GM23338 (cell line): Measurements from ENCODE around the gene ACTMAP. TPM values are rescaled to one million over a fixed set of nuclear protein-coding genes. Genes with fewer than 3 reads are reported as not detected.

Source experiments
- ATAC-seq: fragments of 200-7000 bp; cut with Tn5 transposase; 3 replicates; pipeline ENCODE4 v1.9.1; 2020
- DNase-seq: peaks from one replicate; pipeline ENCODE4 v3.0.0-alpha.2; 2015; ENCODE audit warnings: low spot score
- H2AFZ ChIP-seq: fragments of 200-600 bp; sonication (generic); 2 replicates; pipeline ENCODE4 v1.8.0; 2016; ENCODE audit warnings: antibody characterized with exemption, mild to moderate bottlenecking, moderate library complexity
- H3F3A ChIP-seq: fragments of 200-600 bp; sonication (generic); replicated peaks from 2 replicates; pipeline ENCODE4 v1.8.0; 2017; ENCODE audit warnings: antibody characterized with exemption, mixed run types, low read depth
- H3K27ac ChIP-seq: fragments of 200-600 bp; sonication (generic); 2 replicates; pipeline ENCODE4 v1.6.1; 2016; ENCODE audit warnings: low read depth
- H3K27me3 ChIP-seq: fragments of 200-600 bp; sonication (generic); 2 replicates; pipeline ENCODE4 v1.8.0; 2016; ENCODE audit warnings: mild to moderate bottlenecking, mixed run types, moderate library complexity; ENCODE audit not compliant: insufficient read depth
- H3K36me3 ChIP-seq: fragments of 200-600 bp; sonication (generic); 2 replicates; pipeline ENCODE4 v1.8.0; 2016; ENCODE audit warnings: mild to moderate bottlenecking; ENCODE audit not compliant: insufficient read depth
- H3K4me1 ChIP-seq: fragments of 200-600 bp; sonication (generic); 2 replicates; pipeline ENCODE4 v1.8.0; 2016; ENCODE audit warnings: mild to moderate bottlenecking, moderate library complexity; ENCODE audit not compliant: insufficient read depth
- H3K4me2 ChIP-seq: fragments of 200-600 bp; sonication (generic); 2 replicates; pipeline ENCODE4 v1.7.1; 2017; ENCODE audit warnings: mixed run types
- H3K4me3 ChIP-seq: fragments of 200-600 bp; sonication (generic); 2 replicates; pipeline ENCODE4 v1.6.1; 2016; ENCODE audit warnings: mixed run types
- H3K79me2 ChIP-seq: fragments of 200-600 bp; sonication (generic); replicated peaks from 2 replicates; pipeline ENCODE4 v1.8.0; 2017; ENCODE audit warnings: mild to moderate bottlenecking; ENCODE audit not compliant: insufficient read depth
- H3K9me2 ChIP-seq: fragments of 200-600 bp; sonication (generic); 2 replicates; pipeline ENCODE4 v1.8.0; 2017; ENCODE audit not compliant: insufficient read depth
- H4K20me1 ChIP-seq: fragments of 200-600 bp; sonication (generic); replicated peaks from 2 replicates; pipeline ENCODE4 v1.8.0; 2017; ENCODE audit warnings: mild to moderate bottlenecking; ENCODE audit not compliant: insufficient read depth
- H3K27ac Mint-ChIP-seq: 2 replicates; pipeline ENCODE4 v1.8.0; 2020; ENCODE audit warnings: inconsistent platforms, mild to moderate bottlenecking, moderate library complexity, mixed read lengths
- H3K27me3 Mint-ChIP-seq: 3 replicates; pipeline ENCODE4 v1.8.0; 2022; ENCODE audit warnings: low read depth, mild to moderate bottlenecking, moderate library complexity, mixed read lengths, inconsistent platforms; ENCODE audit not compliant: insufficient read depth, poor library complexity
- H3K36me3 Mint-ChIP-seq: 3 replicates; pipeline ENCODE4 v1.8.0; 2021; ENCODE audit warnings: low read depth, mild to moderate bottlenecking, inconsistent platforms, moderate library complexity, mixed read lengths
- H3K4me1 Mint-ChIP-seq: 3 replicates; pipeline ENCODE4 v1.8.0; 2020; ENCODE audit warnings: mild to moderate bottlenecking, inconsistent platforms, mixed read lengths
- H3K4me3 Mint-ChIP-seq: 3 replicates; pipeline ENCODE4 v1.8.0; 2021; ENCODE audit warnings: moderate library complexity, mild to moderate bottlenecking, inconsistent platforms, mixed read lengths
- H3K9me3 Mint-ChIP-seq: 3 replicates; pipeline ENCODE4 v1.8.0; 2020; ENCODE audit warnings: moderate library complexity, mild to moderate bottlenecking, inconsistent platforms, mixed read lengths
- CTCF ChIP-seq, 2 experiments: fragments of 200-600 bp in 1 of 2; sonication (generic) in 1 of 2; conservative IDR thresholded peaks; 2 replicates each; pipeline versions ENCODE4 v1.5.1 to v1.6.1; 2016 to 2017; ENCODE audit warnings: antibody characterized with exemption in 2 of 2, low read depth in 2 of 2, mild to moderate bottlenecking in 2 of 2, moderate library complexity in 1 of 2
- EZH2 ChIP-seq: fragments of 200-600 bp; sonication (generic); IDR thresholded peaks from one replicate; pipeline ENCODE4 v1.8.0; 2017; ENCODE audit warnings: antibody characterized with exemption, mild to moderate bottlenecking, low read depth; ENCODE audit not compliant: unreplicated experiment
- JUNB ChIP-seq: IDR thresholded peaks from one replicate; pipeline ENCODE4 v1.6.1; 2016; ENCODE audit warnings: antibody characterized with exemption; ENCODE audit not compliant: unreplicated experiment
- NANOG ChIP-seq: IDR thresholded peaks from 2 replicates; pipeline ENCODE4 v1.6.1; 2016; ENCODE audit warnings: antibody characterized with exemption, borderline replicate concordance
- ZNF114 ChIP-seq: fragments of 250-450 bp; sonication (Bioruptor Pico); IDR thresholded peaks from 2 replicates; pipeline ENCODE4 v1.5.0; 2020; ENCODE audit warnings: mild to moderate bottlenecking, moderate library complexity
- ZNF331 ChIP-seq: fragments of 250-450 bp; sonication (Bioruptor Pico); IDR thresholded peaks from 2 replicates; pipeline ENCODE4 v1.5.0; 2020; ENCODE audit warnings: low read depth, mild to moderate bottlenecking, moderate library complexity
- ZNF462 ChIP-seq: fragments of 250-450 bp; sonication (Bioruptor Pico); IDR thresholded peaks from 2 replicates; pipeline ENCODE4 v1.5.0; 2020; ENCODE audit warnings: mild to moderate bottlenecking, moderate library complexity
- polyA plus RNA-seq: library from polyadenylated mRNA; unstranded; fragments of >200 nt; fragmentation: Nextera tagmentation; extraction: Ambion mirVana; gene quantifications from 2 replicates; pipeline ENCODE4 v1.2.1, GENCODE V29; 2016
- total RNA-seq: library from RNA; depleted of rRNA; stranded (reverse); fragments of >200 nt; shearing (Covaris generic); gene quantifications from 2 replicates; pipeline ENCODE4 v1.2.3, GENCODE V29; 2014
- TF ChIP-seq, protein P1 (sequence below): IDR thresholded peaks from 2 replicates; pipeline ENCODE4 v1.6.1; 2016; ENCODE audit warnings: antibody characterized with exemption

ACTMAP gene
- total and polyA plus RNA-seq, 2 experiments from 2014 or later: 14.9 to 16.7 TPM

- H3K9me2 ChIP-seq: no peaks in the 10 kb centered on the region; the same call in 1 of the 2 replicates
- Mint-ChIP-seq H3K27ac (peak overlapping the region; percentile 92), H3K36me3 (peaks cover 20% of the 10 kb centered on the region), H3K4me3 (no peak overlapping the region), H3K9me3 (no peaks in the 10 kb centered on the region), H3K4me1 (peaks cover 28% of the 10 kb centered on the region), H3K27me3 (peaks cover 15% of the 10 kb centered on the region)
- TF ChIP-seq EZH2 (no peak), ZNF331 (CRISPR knock-in tag) (no peak), CTCF (conservative IDR thresholded peaks at IDR 0.05; ENCODE audit: low read depth in 2 of 2) (peak; percentile 42 to 69), NANOG (no peak)
- TF ChIP-seq, protein P1, sequence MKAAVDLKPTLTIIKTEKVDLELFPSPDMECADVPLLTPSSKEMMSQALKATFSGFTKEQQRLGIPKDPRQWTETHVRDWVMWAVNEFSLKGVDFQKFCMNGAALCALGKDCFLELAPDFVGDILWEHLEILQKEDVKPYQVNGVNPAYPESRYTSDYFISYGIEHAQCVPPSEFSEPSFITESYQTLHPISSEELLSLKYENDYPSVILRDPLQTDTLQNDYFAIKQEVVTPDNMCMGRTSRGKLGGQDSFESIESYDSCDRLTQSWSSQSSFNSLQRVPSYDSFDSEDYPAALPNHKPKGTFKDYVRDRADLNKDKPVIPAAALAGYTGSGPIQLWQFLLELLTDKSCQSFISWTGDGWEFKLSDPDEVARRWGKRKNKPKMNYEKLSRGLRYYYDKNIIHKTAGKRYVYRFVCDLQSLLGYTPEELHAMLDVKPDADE: no peak
- H4K20me1 ChIP-seq: no peaks in the 10 kb centered on the region
- peak overlapping the region; percentile 57 for H3K4me2 ChIP-seq
- peak; percentile 64 for DNase-seq
- H3F3A ChIP-seq: no peaks in the 10 kb centered on the region
- H3K4me1 ChIP-seq: peaks cover 19% of the 10 kb centered on the region
- no peak overlapping the region for H2AFZ ChIP-seq
- H3K36me3 ChIP-seq: no peaks in the 10 kb centered on the region; the same call in 1 of the 2 replicates
- H3K4me3 ChIP-seq: no peak overlapping the region
- H3K79me2 ChIP-seq: peaks cover 4% of the 10 kb centered on the region
- H3K27ac ChIP-seq: peak overlapping the region; percentile 86; the same call in 1 of the 2 replicates
- H3K27me3 ChIP-seq: no peaks in the 10 kb centered on the region
- ATAC-seq: peak; percentile 61
Observed at GRCh38 chr19:40744554-40745401, 5.5 kb downstream of the ACTMAP start.

GRCh38 chr19:40743926-40744325, 6.4 kb downstream of the ACTMAP start:
- Mint-ChIP-seq H3K4me1 (peaks cover 20% of the 10 kb centered on the region), H3K4me3 (no peak overlapping the region), H3K27me3 (peaks cover 16% of the 10 kb centered on the region), H3K9me3 (0 out of 3 replicates have a peak, but pooled peaks cover under 1% of the 10 kb centered on the region), H3K27ac (no peak overlapping the region), H3K36me3 (peaks cover 18% of the 10 kb centered on the region)
- no peak for DNase-seq
- H3F3A ChIP-seq: no peaks in the 10 kb centered on the region
- no peaks in the 10 kb centered on the region; the same call in 1 of the 2 replicates for H3K36me3 ChIP-seq
- H3K27ac ChIP-seq: no peak overlapping the region
- no peaks in the 10 kb centered on the region for H3K27me3 ChIP-seq
- no peak overlapping the region for H3K4me2 ChIP-seq
- H3K9me2 ChIP-seq: no peaks in the 10 kb centered on the region
- ATAC-seq: no peak
- no peak overlapping the region for H2AFZ ChIP-seq
- peaks cover 12% of the 10 kb centered on the region for H3K4me1 ChIP-seq
- H4K20me1 ChIP-seq: no peaks in the 10 kb centered on the region
- no peak overlapping the region for H3K4me3 ChIP-seq
- no peaks in the 10 kb centered on the region for H3K79me2 ChIP-seq
- TF ChIP-seq EZH2: no peak
- no peak for TF ChIP-seq ZNF114
- TF ChIP-seq JUNB: no peak
- no peak for TF ChIP-seq ZNF462 (CRISPR knock-in tag)
- TF ChIP-seq, protein P1: no peak
